Ammon's horn (tissue), 1 donor: Measurements from ENCODE around the gene MANF.
"Not testable (repeated sequence)": the region's sequence is repeated elsewhere in the genome, so short reads cannot be mapped to it uniquely, and the experiment has no call there.

Experiments
- DNase-seq: peaks from one replicate; pipeline ENCODE4 v3.0.0-alpha.2; 2016; ENCODE audit warnings: low spot score

Gene MANF

GRCh38 chr3:51373658-51374421 is 11.3 kb upstream of the MANF start:
- no peak for DNase-seq

- no peak for DNase-seq
Observed at GRCh38 chr3:51374456-51374855, 10.6 kb upstream of the MANF start.

- DNase-seq = no peak
Observed at GRCh38 chr3:51375136-51375535, 10.0 kb upstream of the MANF start.

- no peak for DNase-seq
Observed at GRCh38 chr3:51375571-51375970, 9.5 kb upstream of the MANF start.

- DNase-seq = no peak
Observed at GRCh38 chr3:51378065-51378464, 7.0 kb upstream of the MANF start.

GRCh38 chr3:51378726-51379125 is 6.4 kb upstream of the MANF start:
- no peak for DNase-seq

GRCh38 chr3:51379301-51379700 is 5.8 kb upstream of the MANF start:
- DNase-seq = no peak

GRCh38 chr3:51379746-51380455 is 5.2 kb upstream of the MANF start:
- no peak for DNase-seq

GRCh38 chr3:51380601-51381332 is 4.3 kb upstream of the MANF start:
- DNase-seq = no peak

- no peak for DNase-seq
Observed at GRCh38 chr3:51381333-51381705, 3.8 kb upstream of the MANF start.

GRCh38 chr3:51382076-51382745 is 2.9 kb upstream of the MANF start:
- no peak for DNase-seq

GRCh38 chr3:51382947-51383578 is 2.0 kb upstream of the MANF start:
- no peak for DNase-seq

GRCh38 chr3:51384055-51384725 is 901 bp upstream of the MANF start:
- DNase-seq = no peak

GRCh38 chr3:51385621-51386091 is 565 bp downstream of the MANF start:
- DNase-seq = no peak

GRCh38 chr3:51386159-51386851 is 1.2 kb downstream of the MANF start:
- DNase-seq = no peak

- no peak for DNase-seq
Observed at GRCh38 chr3:51386852-51387229, 1.8 kb downstream of the MANF start.

- DNase-seq = not testable (repeated sequence)
Observed at GRCh38 chr3:51387281-51387680, 2.2 kb downstream of the MANF start.

GRCh38 chr3:51388286-51389029 is 3.4 kb downstream of the MANF start:
- no peak for DNase-seq

- peak; percentile 70 for DNase-seq
Observed at GRCh38 chr3:51389423-51390183, 4.5 kb downstream of the MANF start.
